Measurements from ENCODE around the gene VMP1. TPM values are rescaled to one million over a fixed set of nuclear protein-coding genes. Genes with fewer than 3 reads are reported as not detected.

VMP1 gene
- total and polyA plus RNA-seq, 12 donors, result 20.5 to 98.9 (median 50.6) TPM

DNA sequence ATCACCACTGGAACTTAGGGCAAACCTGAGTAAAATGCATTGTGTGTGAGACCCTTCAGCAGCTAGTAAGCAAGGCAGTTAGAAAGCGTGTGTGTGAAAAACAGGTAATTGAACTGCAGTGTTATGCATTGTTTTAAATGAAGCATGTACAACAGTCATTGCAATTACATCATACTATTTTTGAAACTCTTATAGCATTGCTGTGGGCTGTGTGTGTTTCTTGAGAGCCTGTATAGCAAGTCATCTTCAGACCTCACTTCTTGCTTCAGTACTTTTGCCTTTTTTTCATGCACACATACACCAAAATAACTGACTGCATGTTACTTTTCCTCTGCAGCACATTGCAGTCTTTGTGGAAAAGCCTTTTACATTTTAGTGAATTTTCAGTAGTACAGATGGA, 19.4 kb upstream of the VMP1 start:
- Histone ChIP-seq H3K9me3 (no peaks in the 10 kb centered on the region), H3K27me3 (no peaks in the 10 kb centered on the region), H3K4me3 (no peak overlapping the region), H3K27ac (no peak overlapping the region), H3K4me1 (peaks cover 0 to 18% (median 0%) of the 10 kb centered on the region in 9 donors), H3K36me3 (peaks cover 0 to 100% (median 81%) of the 10 kb centered on the region in 9 donors)
- intact Hi-C loops (cut with DNase I), result loop anchor here in 2 of 10 donors (5.0 kb wide), 1 partner anchor 41 kb away; no protein-coding TSS in a partner anchor
- DNase-seq (no peak), ATAC-seq (no peak)
- TF ChIP-seq, protein P1, sequence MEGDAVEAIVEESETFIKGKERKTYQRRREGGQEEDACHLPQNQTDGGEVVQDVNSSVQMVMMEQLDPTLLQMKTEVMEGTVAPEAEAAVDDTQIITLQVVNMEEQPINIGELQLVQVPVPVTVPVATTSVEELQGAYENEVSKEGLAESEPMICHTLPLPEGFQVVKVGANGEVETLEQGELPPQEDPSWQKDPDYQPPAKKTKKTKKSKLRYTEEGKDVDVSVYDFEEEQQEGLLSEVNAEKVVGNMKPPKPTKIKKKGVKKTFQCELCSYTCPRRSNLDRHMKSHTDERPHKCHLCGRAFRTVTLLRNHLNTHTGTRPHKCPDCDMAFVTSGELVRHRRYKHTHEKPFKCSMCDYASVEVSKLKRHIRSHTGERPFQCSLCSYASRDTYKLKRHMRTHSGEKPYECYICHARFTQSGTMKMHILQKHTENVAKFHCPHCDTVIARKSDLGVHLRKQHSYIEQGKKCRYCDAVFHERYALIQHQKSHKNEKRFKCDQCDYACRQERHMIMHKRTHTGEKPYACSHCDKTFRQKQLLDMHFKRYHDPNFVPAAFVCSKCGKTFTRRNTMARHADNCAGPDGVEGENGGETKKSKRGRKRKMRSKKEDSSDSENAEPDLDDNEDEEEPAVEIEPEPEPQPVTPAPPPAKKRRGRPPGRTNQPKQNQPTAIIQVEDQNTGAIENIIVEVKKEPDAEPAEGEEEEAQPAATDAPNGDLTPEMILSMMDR (IDR thresholded peaks at IDR 0.05), result no peak
- WGBS, 2 donors, result 89 to 93% methylated on average over 1 of the region's 1 CpG

DNA sequence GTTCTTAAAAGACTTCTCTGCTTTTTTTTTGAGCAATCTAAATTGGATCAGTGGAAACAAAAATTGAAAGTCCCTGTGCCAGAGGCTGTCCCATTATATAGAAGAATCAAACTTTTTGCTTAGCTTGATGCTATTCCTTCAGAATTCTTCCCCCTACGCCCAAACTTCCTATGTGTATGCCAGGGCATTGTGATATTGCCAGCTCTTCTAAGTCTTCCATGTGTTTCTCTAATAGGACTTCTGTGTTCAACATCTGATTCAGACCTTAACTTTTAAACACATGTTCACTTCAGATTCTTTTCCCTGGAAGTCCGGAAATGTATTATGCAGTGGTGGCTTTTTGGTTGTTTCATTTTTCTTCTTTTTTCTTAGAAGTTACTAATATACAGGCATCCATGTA, 19.0 kb upstream of the VMP1 start:
- TF ChIP-seq, protein P1 (IDR thresholded peaks at IDR 0.05), result no peak
- H3K4me1 ChIP-seq, result peaks cover 0 to 18% (median 0%) of the 10 kb centered on the region in 9 donors
- WGBS, 2 donors, result 69 to 80% methylated on average over 2 of the region's 2 CpGs
- H3K36me3 ChIP-seq, result peaks cover 0 to 100% (median 81%) of the 10 kb centered on the region in 9 donors
- DNase-seq (no peak), ATAC-seq (peak in 1 of 8 donors; percentile 44)
- peak overlapping the region in 1 of 10 donors; percentile 1 for H3K27ac ChIP-seq
- H3K9me3 ChIP-seq, result no peaks in the 10 kb centered on the region
- intact Hi-C loops (cut with DNase I), result loop anchor here in 2 of 10 donors (5.0 kb wide), 1 partner anchor 41 kb away; no protein-coding TSS in a partner anchor
- no peaks in the 10 kb centered on the region for H3K27me3 ChIP-seq
- H3K4me3 ChIP-seq, result no peak overlapping the region

DNA sequence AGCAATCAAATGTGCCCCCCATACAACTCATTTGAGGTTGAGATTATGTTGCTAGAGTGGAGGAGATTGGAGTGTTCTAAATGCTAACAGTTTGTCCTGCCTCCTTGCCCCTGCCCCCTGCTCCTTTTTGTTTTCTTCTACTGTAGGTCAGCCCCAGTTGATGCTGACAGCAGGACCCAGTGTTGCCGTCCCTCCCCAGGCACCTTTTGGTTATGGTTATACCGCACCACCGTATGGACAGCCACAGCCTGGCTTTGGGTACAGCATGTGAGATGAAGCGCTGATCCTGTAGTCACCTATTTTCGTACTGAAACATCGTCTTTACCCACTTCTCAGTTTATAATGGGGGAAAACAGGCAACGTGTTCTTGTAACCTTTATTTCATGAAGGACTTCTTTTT, 13.9 kb upstream of the VMP1 start:
- Histone ChIP-seq H3K27me3 (no peaks in the 10 kb centered on the region), H3K36me3 (peaks cover 0 to 100% (median 89%) of the 10 kb centered on the region in 9 donors), H3K27ac (no peak overlapping the region), H3K4me1 (peaks cover 0 to 6% (median 0%) of the 10 kb centered on the region in 9 donors), H3K9me3 (no peaks in the 10 kb centered on the region), H3K4me3 (no peak overlapping the region)
- ATAC-seq (peak in 1 of 8 donors; percentile 24), DNase-seq (no peak)
- intact Hi-C loops (cut with DNase I), result loop anchor here in 1 of 10 donors (5.0 kb wide), 1 partner anchor 36 kb away; no protein-coding TSS in a partner anchor
- 88 to 91% methylated on average over 7 of the region's 7 CpGs for WGBS, 2 donors
- TF ChIP-seq, protein P1 (IDR thresholded peaks at IDR 0.05), result no peak

DNA sequence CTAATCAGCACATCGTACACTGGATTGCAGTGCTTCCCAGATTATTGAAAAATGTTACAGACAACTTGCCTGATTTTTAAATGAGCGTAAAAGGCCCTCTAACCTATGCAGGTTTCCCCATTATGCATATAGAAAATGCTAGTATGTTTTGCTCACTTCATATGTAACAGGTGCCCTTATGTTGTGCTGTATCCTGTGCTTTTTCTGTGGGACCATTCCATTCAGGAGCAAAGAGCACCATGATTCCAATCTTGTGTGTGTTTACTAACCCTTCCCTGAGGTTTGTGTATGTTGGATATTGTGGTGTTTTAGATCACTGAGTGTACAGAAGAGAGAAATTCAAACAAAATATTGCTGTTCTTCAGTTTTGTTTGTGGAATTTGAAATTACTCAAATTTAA, 13.1 kb upstream of the VMP1 start:
- no peak for DNase-seq
- H3K36me3 ChIP-seq, result peaks cover 0 to 100% (median 83%) of the 10 kb centered on the region in 9 donors
- TF ChIP-seq, protein P1 (IDR thresholded peaks at IDR 0.05), result no peak

More for the DNA sequence above, 13.1 kb upstream of the VMP1 start:
- H3K27me3 ChIP-seq, result no peaks in the 10 kb centered on the region
- intact Hi-C loops (cut with DNase I), result loop anchor here in 1 of 10 donors (5.0 kb wide), 1 partner anchor 37 kb away; no protein-coding TSS in a partner anchor
- H3K4me3 ChIP-seq, result no peak overlapping the region
- H3K9me3 ChIP-seq, result no peaks in the 10 kb centered on the region
- H3K4me1 ChIP-seq, result peaks cover 0 to 4% (median 0%) of the 10 kb centered on the region in 9 donors
- no peak for ATAC-seq
- H3K27ac ChIP-seq, result no peak overlapping the region
- WGBS, 2 donors, result 76 to 86% methylated on average over 2 of the region's 2 CpGs
